SIG-M5 (cell line): Measurements from ENCODE around the gene CELSR2.

Experiments used
- DNase-seq: peaks from one replicate; lab custom pipeline; 2025; lab: John Stamatoyannopoulos, UW

CELSR2 gene

GRCh38 chr1:109228167-109228566 lies 21.2 kb upstream of the CELSR2 start:
- no peak for DNase-seq

DNA sequence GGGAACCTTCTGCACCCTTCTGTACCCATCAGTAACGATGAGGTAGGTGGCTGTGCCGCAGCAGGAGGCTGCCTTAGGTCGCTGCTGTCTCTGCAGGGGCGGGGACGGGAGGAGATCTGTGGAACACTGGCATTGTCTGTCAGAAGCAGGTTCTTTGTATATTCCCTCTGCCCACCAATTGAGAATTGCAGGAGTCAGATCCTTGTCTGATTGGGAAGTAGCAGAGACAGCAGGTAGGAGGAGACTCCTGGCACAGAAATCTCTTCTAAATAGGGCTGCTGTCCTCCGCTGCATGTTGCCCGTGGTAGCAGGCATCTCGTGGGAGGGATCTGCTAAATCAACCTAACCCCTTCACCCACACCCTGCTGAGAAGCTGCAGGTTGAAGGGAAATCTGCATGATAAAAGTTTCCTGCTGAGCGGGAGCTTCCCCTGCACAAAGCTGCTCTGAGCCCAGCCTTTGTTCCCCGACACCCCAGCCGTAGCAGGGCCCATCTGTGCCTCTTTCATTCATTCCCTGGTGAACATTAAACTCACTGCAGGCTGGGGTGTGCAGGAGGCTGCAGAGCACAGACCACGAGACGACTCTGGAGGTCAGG lies 19.7 kb upstream of the CELSR2 start:
- no peak for DNase-seq

- no peak for DNase-seq
Measured at GRCh38 chr1:109231066-109231465, 18.3 kb upstream of the CELSR2 start.

DNA sequence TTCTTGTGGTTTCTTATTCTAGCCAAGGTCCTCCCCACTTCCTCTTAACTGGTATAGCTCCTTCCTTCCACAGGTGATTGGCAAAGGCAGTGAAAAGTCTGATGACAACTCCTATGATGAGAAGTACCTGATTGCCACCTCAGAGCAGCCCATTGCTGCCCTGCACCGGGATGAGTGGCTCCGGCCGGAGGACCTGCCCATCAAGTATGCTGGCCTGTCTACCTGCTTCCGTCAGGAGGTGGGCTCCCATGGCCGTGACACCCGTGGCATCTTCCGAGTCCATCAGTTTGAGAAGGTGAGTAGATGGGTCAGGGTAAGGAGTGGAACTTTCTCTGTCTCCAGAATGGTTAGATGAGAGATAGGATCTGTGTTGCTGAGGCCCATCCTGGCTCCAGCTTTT lies 14.2 kb upstream of the CELSR2 start:
- no peak for DNase-seq

- no peak for DNase-seq
Measured at GRCh38 chr1:109237512-109237911, 11.8 kb upstream of the CELSR2 start.

GRCh38 chr1:109238382-109238781 lies 11.0 kb upstream of the CELSR2 start:
- DNase-seq = no peak

- no peak for DNase-seq
Measured at GRCh38 chr1:109239047-109239408, 10.3 kb upstream of the CELSR2 start.

DNA sequence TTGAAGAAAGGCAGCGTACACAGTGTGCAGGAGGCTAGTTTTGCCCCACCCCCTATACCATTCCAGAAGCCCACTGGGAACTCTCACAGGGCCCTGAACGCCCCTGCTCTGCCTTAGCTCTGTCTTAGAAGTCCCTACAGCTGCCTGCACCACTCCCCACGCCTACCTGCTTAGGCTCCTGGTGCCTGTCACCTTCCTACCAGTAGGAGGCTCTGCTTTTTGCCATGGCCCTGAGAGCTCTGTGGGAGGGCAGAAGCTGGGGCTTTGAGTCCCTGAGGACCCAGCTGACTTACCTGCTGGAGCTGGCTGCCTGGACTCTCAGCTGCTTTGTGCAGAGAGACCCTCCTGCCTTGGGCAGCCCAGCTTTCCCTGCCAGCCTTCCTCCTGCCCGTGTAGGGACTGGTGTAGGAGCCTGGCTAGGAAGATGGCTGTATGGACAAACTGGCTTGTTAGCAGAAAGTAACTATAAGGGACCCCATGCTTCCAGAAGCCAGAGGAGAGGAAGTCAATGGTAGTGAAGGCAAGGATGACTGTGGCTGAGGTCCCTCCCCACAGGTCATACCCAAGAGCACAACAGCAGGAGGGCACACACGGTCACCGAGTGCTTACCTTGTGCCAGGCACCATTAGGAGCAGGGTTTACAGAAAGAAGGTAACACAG lies 9.8 kb upstream of the CELSR2 start:
- DNase-seq = no peak

GRCh38 chr1:109240158-109241152 lies 8.9 kb upstream of the CELSR2 start:
- DNase-seq = no peak

- DNase-seq = no peak
Measured at GRCh38 chr1:109241344-109241743, 8.0 kb upstream of the CELSR2 start.

DNA sequence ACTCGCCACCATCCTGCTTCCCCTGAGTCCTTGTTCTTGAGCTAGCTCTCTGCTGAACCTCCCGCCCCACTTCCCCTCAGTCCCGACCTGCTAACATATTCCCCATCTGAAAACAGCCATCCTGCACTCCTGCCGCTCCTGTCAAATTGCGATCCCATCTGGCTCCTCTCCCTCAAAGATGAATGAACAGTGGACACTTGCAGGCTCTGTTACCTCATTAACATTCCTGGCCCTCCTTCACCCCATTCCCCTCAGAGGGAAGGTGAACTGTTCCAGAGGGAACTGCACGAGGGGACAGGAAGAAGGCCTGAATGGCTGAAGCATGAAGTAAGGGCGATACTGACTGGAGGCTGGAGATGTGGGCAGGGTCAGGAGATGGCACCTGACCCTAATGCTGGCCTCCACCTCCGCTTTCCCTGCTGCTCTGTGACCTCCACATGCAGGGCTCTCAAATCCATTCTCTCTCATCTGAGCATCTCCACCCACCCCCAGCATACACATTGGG lies 7.4 kb upstream of the CELSR2 start:
- no peak for DNase-seq

DNA sequence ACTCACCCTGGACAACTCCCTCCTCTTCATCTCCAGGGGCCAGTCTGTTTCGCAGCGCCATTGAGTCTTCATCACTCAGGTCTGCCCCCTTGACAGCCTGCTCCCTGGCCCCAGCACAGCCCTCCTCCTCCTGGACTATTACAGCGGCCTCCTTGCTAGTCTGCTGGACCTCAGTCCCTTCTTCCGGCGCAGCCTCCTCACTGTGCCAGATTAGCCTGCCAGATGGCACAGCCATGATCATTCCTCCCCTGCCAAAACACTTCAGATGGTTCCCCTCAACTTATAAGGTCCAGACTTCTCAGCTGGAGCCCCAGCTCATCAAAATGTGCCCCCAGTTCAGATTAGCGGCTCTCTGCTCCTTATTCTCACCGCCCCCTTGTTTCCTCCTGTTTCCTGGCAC lies 7.0 kb upstream of the CELSR2 start:
- no peak for DNase-seq

GRCh38 chr1:109243221-109243620 lies 6.1 kb upstream of the CELSR2 start:
- DNase-seq = no peak

DNA sequence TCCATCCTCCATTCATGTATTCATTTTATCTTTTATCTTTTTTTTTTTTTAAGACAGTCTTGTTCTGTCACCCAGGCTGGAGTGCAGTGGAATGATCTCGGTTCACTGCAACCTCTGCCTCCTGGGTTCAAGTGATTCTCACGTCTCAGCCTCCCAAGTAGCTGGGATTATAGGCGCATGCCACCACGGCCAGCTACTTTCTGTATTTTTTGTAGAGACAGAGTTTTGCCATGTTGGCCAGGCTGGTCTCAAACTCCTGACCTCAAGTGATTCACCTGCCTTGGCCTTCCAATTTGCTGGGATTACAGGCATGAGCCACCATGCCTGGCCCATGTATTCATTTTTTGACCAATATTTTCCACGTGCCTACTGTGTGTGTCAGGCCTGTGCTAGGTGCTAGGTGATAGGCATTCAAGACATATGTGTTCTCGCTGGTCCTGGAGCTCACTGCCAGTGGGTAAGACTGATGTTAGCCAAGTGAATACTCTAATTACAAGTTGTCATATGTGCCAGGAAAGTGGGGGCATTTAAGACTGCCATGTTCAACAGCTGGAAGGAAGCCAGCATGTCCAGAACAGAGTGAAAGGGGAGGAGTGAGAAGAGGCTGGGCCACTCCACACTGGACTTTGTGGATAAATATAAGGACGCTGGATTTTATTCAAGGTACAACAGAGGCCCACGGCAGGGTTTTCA lies 5.3 kb upstream of the CELSR2 start:
- no peak for DNase-seq

- DNase-seq = no peak
Measured at GRCh38 chr1:109246141-109246551, 3.2 kb upstream of the CELSR2 start.

DNA sequence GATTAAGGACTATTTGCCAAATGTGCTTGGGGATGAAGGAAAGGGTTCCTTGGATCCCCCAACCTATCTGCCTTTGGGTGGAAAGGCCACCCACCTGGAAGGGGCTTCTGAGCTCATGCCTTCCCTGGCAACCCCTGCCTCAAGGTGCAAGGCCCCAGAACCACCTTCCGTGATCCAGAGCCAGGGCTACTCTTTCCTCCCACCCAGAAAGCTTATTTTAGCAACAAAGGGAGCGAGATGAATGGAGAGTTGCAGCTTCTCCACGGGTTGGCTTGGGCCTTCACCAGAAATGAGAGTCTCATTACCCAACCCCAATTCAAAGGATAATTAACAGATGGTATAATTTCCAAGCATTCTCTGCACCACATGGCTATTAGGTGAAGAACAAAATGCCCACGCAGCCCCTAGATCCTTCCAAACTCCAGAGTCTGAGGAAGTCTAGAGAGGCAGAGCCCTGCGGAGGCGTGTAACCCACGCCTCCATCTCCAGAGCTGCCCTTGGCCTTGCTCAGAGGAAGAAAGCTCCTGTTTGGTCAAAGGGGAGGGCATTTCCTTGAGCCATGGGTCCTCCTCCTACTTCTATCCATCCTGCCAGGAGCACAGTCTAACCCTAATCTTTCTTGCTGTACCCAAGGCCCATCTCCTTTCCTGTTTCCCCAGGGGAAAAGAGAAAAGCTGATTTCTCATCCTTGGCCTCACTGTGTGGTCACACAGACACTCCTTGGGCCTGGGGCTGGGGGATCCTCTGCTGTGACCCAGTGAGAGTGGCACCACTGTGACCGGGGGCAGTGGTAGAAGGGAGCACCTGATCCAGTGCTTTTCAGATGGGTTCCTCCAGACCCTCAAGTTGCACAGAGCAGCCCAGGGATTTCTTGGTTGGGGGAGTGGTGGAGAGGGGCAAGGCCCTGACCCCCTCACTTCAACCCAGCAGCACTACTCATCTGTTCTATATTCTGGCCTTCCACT lies 1.7 kb upstream of the CELSR2 start:
- no peak for DNase-seq

GRCh38 chr1:109248444-109248796 lies 919 bp upstream of the CELSR2 start:
- no peak for DNase-seq

GRCh38 chr1:109249654-109250401 lies 489 bp downstream of the CELSR2 start:
- DNase-seq = no peak

GRCh38 chr1:109250454-109251276 lies 1.3 kb downstream of the CELSR2 start:
- DNase-seq = no peak
